Stimulated activated CD8-positive, alpha-beta memory T cell treated with anti-CD3 and anti-CD28 coated beads, Interleukin-15, amount 100 ng/mL, for 24 hours (primary cell): ENCODE data around the gene GLG1.
"Not testable (repeated sequence)": the region's sequence is repeated elsewhere in the genome, so short reads cannot be mapped to it uniquely, and the experiment has no call there.

Experiments
- DNase-seq: peaks from one replicate; pipeline ENCODE4 v3.0.0-alpha.2; 2020; ENCODE audit warnings: low read depth

GLG1 gene

GRCh38 chr16:74443624-74444346, 163.1 kb downstream of the GLG1 start:
- not testable (repeated sequence) for DNase-seq

GRCh38 chr16:74439685-74440084, 167.2 kb downstream of the GLG1 start:
- DNase-seq: no peak

- DNase-seq: no peak
Observed at GRCh38 chr16:74438492-74438979, 168.4 kb downstream of the GLG1 start.

GRCh38 chr16:74431516-74431915, 175.4 kb downstream of the GLG1 start:
- DNase-seq: no peak

GRCh38 chr16:74430036-74430712, 176.7 kb downstream of the GLG1 start:
- peak; percentile 7 for DNase-seq

GRCh38 chr16:74428493-74428892, 178.4 kb downstream of the GLG1 start:
- not testable (repeated sequence) for DNase-seq

- not testable (repeated sequence) for DNase-seq
Observed at GRCh38 chr16:74425751-74426150, 181.2 kb downstream of the GLG1 start.

GRCh38 chr16:74423721-74424120, 183.2 kb downstream of the GLG1 start:
- not testable (repeated sequence) for DNase-seq

GRCh38 chr16:74422086-74422485, 184.8 kb downstream of the GLG1 start:
- DNase-seq: not testable (repeated sequence)

GRCh38 chr16:74421482-74421785, 185.5 kb downstream of the GLG1 start:
- not testable (repeated sequence) for DNase-seq

- DNase-seq: not testable (repeated sequence)
Observed at GRCh38 chr16:74420612-74421481, 186.1 kb downstream of the GLG1 start, which contains the start of gene CLEC18B. CLEC18B (minus strand) TSS chr16:74421478; CDS start chr16:74421270, 208 bp downstream.

GRCh38 chr16:74419811-74420210, 187.1 kb downstream of the GLG1 start:
- DNase-seq: not testable (repeated sequence)

- not testable (repeated sequence) for DNase-seq
Observed at GRCh38 chr16:74417897-74418296, 189.0 kb downstream of the GLG1 start.

- not testable (repeated sequence) for DNase-seq
Observed at GRCh38 chr16:74413920-74414319, 193.0 kb downstream of the GLG1 start.

- DNase-seq: not testable (repeated sequence)
Observed at GRCh38 chr16:74413485-74413884, 193.4 kb downstream of the GLG1 start.

GRCh38 chr16:74412775-74413390, 194.0 kb downstream of the GLG1 start:
- DNase-seq: not testable (repeated sequence)

- DNase-seq: not testable (repeated sequence)
Observed at GRCh38 chr16:74412138-74412774, 194.7 kb downstream of the GLG1 start.

GRCh38 chr16:74410981-74411380, 195.9 kb downstream of the GLG1 start:
- DNase-seq: not testable (repeated sequence)

GRCh38 chr16:74410057-74410957, 196.6 kb downstream of the GLG1 start:
- not testable (repeated sequence) for DNase-seq
